Activated CD4-positive, alpha-beta T cell treated with anti-CD3 and anti-CD28 coated beads, Interleukin-2, amount 50 U/mL, for 24 hours (primary cell): Measurements from ENCODE around the gene FBXL15.

Experiments used
- DNase-seq, 2 donors: peaks; one replicate each; pipeline ENCODE4 v3.0.0-alpha.2; 2020; ENCODE audit warnings: low read depth in 1 of 2, low spot score in 1 of 2

Gene FBXL15

DNA sequence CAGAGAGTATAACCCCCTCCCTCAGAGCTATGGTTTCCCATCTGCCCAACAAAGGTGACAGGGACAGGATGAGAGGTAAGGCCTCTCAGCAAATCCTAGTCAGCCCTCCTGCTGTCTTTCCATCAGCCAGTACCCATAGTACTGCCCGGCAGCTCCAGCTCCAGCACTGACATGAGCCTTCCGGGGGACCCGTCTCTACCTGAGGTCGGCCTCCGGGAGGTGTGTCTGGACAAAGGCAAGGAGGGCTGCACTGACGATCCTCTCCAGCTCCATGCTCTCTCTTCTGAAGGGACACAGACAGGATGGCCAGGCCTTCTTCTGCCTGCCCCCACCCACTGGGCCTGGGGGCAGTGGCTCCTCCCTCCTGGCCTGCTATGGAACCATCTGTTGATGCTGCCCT lies 4.3 kb downstream of the FBXL15 start:
- DNase-seq, result no peak

- no peak for DNase-seq
These were observed 4.8 kb downstream of the FBXL15 start for GRCh38 chr10:102425444-102425843.

DNA sequence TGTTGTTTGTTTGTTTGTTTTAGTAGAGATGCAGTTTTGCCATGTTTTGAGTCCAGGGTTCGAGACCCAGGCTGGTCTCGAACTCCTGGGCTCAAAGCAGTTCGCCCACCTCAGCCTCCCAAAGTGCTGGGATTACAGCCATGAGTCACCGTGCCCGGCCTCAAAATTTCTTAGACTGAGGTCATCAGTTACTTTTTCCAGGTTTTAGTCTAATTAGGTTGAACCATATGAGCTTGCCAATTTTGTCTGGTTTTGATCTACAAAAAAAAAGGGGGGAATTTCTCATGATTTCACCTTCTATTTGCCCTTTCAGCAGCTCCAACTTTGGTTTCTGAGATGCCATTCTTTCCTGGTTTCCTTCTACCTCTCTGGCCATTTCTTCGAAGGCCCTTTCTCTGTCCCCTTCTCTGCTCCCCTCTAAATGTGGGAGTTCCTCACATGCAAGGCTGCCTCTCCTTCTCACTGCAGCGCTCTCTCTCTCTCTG lies 6.2 kb downstream of the FBXL15 start:
- no peak for DNase-seq

DNA sequence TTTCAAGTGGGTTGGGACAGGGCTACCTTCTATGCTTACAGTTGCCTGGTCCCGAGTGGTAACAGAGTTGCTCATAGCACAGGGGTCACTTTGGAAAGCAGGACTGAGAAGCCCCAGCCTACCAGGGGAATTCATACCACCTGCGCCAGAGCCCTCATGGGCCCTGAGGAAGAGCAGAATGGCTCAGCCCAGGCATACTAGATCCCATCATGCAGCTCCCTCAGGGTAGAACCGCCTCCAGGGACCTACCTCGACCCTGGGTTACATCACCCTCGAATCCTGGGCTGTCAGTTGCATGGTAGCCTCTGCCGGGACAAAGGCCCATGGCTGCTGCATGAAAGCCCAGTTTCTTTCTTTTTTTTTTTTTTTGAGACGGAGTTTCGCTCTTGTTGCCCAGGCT lies 8.8 kb downstream of the FBXL15 start:
- no peak for DNase-seq

- DNase-seq, result no peak
These were observed 11.0 kb downstream of the FBXL15 start for GRCh38 chr10:102431452-102432124.

- peak; percentile 93 to 97 for DNase-seq
These were observed 11.7 kb downstream of the FBXL15 start, which contains the start of gene CUEDC2 for GRCh38 chr10:102432162-102432950. CUEDC2 (minus strand) TSS chr10:102432574; CDS start chr10:102425188, 7,386 bp downstream.

- no peak for DNase-seq
These were observed 13.0 kb downstream of the FBXL15 start for GRCh38 chr10:102433619-102434046.

DNA sequence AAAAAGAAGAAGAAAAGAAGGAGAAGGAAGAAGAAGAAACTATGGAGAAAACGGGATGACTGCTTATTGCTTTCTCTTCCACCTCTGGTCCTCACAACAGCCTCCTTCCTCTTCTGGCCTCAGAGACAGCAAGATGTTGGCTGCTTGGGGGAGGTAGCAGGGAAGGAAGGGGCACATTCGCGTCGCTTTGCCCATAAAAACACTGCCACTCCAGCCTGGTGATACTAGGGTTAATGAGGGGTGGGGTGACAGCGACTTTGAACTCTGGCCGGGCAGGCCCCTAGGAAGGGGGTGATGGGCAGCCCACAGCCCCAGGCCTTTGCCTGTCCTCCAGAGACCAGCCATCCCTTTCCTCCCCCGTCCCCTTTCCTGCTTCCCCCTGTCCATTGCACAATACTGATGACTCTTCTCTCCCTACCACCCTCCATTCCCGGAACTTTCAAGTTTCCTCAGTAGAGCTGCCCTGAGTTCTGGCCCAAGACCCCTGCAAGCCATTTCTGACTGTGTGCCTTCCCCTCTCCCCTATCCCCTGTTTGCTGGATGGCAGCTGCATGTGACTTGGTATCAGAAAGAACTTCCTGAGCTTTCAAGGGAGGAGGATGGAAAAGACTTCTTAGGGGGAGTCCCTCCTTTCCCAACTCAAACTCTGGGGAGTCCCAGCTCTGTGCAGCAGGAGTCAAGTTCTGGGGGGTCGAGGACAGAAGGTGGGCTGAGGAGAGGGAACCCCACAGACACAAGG lies 13.9 kb downstream of the FBXL15 start:
- DNase-seq, result no peak

- no peak for DNase-seq
These were observed 14.5 kb downstream of the FBXL15 start for GRCh38 chr10:102435133-102435497.

DNA sequence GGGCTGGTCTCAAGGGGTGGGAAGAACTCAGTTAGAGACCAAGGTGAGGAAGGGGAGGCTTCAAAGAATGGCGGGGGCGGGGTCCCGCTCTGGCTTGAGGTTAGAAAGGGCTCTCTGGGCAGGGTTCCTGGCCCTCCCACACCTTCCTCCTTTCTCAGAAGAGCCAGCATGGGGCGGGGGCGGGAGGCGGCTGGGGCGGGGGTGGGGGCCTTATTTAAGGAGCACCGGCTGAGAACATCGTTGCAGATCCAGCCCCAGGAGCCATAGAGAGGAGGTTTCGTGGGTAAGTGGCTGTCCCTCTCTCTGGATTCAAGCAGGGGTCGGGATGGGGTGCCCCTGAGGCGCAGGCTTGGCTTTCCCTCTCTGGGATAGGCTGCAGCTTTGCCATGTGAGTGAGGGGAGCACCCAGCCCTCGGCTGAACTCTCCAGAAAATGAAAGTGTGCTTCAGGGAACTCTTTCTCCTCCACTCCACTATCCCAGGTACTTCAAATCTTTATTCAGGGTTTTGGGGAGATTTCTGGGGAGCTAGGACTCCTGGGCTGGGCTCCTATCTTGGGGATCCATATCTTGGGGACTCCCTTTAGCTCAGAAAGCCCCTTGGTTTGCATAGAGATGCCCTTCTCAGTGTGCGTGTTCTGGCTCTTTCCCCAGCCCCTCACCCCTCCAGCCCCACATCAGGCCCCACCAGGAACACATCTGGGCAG lies 15.0 kb downstream of the FBXL15 start:
- DNase-seq, result no peak

GRCh38 chr10:102436312-102436711 lies 15.7 kb downstream of the FBXL15 start:
- DNase-seq, result no peak

DNA sequence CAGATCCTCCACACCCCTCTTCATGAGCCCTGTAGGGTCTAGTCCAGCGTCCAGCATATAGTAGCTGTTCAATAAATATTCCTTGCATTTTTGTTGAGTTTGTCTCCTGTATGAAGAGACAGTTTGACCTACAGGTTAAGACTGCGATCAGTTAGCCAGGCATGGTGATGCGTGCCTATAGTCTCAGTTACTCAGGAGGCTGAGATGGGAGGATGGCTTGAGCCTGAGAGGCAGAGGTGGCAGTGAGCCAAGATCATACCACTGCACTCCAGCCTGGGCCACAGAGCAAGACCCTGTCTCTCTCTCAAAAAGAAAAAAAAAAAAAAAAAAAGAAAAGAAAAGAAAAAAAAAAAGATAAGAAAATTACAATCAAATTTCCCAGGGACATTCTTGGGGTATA lies 16.9 kb downstream of the FBXL15 start:
- no peak for DNase-seq

GRCh38 chr10:102438374-102438773 lies 17.7 kb downstream of the FBXL15 start:
- no peak for DNase-seq

DNA sequence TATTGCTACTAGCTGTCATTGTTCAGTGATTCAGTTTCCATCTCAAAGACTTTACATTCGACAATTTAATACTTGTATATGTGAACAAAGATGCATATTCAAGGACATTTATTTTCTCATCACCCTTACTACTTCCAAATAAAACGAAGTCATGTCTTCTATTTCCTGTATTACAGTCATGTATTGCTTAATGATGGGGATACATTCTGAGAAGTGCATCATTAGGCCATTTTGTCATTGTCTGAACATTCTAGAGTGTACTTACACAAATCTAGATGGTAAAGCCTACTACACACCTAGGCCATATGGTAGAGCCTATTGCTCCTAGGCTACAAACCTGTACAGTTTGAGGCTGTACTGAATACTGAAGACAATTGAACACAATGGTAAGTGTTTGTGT lies 24.2 kb downstream of the FBXL15 start:
- no peak for DNase-seq

GRCh38 chr10:102449321-102450123 lies 28.9 kb downstream of the FBXL15 start:
- DNase-seq, result peak; percentile 57 to 81

DNA sequence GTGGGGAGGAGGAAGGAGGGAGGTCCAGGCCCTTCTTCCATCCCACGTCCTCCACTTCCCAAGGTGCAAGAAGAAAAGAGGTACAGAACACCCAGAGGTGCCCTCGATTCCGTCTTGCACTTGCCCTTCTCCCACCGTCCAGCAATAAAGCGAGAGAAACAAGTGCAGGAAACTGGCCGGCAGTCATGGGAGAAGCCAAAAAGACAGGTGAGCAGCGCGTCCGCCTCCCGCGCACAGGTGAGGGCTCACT lies 29.4 kb downstream of the FBXL15 start:
- DNase-seq, result no peak

DNA sequence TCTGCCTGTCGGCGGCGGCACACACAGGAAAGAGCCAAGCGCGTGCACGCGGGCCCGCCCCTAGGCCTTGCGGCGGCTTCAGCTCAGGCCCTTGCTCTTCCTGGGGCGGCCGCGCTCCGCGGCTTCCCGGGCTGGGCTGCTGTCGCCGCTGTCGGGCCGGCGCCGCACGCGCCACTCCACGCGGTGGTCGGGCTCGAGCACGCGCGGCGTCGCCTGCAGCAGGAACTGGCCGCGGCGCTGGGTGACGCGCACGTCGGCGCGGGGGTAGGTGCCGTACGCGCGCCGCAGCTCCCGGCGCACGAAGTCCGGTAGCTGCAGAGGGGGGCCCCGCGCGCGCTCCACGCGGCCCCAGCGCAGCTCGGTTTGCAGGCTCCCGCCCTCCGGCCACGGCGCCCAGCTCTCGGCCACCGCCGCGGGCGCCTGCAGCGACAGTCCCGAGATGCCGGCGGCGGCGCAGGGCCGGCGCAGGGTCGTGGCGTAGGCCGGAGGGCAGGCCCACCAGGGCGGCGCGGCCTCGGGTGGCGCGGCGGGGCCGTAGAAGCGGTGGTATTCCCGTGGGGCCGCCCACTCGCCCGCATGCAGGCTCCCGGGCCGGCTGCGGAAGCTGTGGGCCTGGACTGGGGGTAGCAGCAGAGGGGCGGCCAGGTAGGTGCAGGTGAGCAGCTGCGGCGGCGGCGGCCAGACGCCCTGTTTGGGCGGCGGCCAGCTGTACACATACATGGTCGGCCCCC lies 29.9 kb downstream of the FBXL15 start:
- peak; percentile 65 to 68 for DNase-seq

- no peak for DNase-seq
These were observed 30.7 kb downstream of the FBXL15 start, which contains the start of gene C10orf95 for GRCh38 chr10:102451105-102451969. C10orf95 (minus strand) TSS chr10:102451543; CDS start chr10:102451093, 450 bp downstream.
